Fibroblast of the aortic adventitia (primary cell): ENCODE data around the gene KLF7. TPM values are rescaled to one million over a fixed set of nuclear protein-coding genes. Genes with fewer than 3 reads are reported as not detected.

Source experiments
- DNase-seq: peaks from one replicate; pipeline ENCODE4 v3.0.0-alpha.2; 2010; ENCODE audit warnings: low read depth
- H3K4me3 ChIP-seq: 2 replicates; pipeline ENCODE4 v1.5.1; 2011; ENCODE audit warnings: low read depth, mild to moderate bottlenecking, control low read depth, low read length, moderate library complexity
- total RNA-seq: library from RNA; depleted of rRNA; stranded (reverse); fragments of >200 nt; gene quantifications from 2 replicates; pipeline ENCODE4 v1.2.3, GENCODE V29; 2012; ENCODE audit warnings: low replicate concordance
- TF ChIP-seq, protein P1 (sequence below): IDR thresholded peaks from 2 replicates; pipeline ENCODE4 v1.5.1; 2011; ENCODE audit warnings: mild to moderate bottlenecking, low read length, control low read depth, inconsistent platforms; ENCODE audit not compliant: insufficient read depth

KLF7 gene
- total RNA-seq, 1 donor, result 38.5 TPM

- peak; percentile 34 for DNase-seq
- TF ChIP-seq, protein P1, sequence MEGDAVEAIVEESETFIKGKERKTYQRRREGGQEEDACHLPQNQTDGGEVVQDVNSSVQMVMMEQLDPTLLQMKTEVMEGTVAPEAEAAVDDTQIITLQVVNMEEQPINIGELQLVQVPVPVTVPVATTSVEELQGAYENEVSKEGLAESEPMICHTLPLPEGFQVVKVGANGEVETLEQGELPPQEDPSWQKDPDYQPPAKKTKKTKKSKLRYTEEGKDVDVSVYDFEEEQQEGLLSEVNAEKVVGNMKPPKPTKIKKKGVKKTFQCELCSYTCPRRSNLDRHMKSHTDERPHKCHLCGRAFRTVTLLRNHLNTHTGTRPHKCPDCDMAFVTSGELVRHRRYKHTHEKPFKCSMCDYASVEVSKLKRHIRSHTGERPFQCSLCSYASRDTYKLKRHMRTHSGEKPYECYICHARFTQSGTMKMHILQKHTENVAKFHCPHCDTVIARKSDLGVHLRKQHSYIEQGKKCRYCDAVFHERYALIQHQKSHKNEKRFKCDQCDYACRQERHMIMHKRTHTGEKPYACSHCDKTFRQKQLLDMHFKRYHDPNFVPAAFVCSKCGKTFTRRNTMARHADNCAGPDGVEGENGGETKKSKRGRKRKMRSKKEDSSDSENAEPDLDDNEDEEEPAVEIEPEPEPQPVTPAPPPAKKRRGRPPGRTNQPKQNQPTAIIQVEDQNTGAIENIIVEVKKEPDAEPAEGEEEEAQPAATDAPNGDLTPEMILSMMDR, result no peak
- H3K4me3 ChIP-seq, result no peak overlapping the region
These were observed 9.1 kb downstream of the KLF7 start for GRCh38 chr2:207156451-207157161.

GRCh38 chr2:207155516-207156444 is 10.0 kb downstream of the KLF7 start:
- no peak overlapping the region for H3K4me3 ChIP-seq
- DNase-seq, result no peak
- TF ChIP-seq, protein P1, result no peak

DNA sequence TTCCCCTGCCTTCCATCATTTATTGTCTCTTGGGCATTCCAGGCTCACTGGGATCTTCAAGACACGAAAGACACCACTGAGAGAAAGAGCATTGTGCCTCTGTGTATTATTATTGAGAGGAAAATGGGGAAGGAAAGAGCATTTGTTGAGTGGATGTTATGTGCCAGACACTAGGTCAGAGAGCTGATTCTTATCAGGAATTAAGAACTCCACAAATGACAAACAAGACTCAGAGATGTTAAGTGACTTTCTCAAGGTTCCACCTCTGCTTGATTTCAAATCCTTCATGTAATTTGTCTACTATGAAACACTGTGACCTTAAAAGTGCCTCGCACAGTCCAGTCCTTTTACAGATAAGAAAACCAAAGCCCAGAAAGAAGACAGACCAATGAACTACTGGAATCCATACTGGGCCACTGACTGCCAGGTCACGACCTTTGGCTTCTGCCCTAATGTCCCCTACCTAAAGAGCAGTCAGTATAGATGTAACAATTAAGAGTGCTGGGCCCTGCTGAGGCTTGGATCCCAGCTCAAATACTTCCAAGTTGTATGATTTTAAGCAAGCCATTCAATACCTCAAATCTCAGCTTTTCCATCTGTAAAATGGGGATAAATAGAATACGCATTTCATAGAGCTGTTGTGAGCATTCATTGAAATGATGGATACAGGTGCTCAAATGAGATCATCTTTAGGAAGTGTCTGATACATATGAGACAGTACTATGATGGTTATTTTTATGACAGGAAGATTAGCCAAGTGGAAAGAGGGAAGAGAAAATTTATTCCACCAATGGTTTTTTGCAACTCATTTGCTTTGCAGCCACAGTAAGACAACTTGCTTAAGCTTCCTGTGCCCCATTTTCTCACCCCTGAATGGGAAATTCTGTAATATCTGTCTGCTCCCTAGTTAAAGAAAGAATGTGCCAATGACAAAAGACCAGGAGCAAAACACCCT is 10.9 kb downstream of the KLF7 start:
- no peak overlapping the region for H3K4me3 ChIP-seq
- DNase-seq, result no peak
- TF ChIP-seq, protein P1, result no peak

- no peak for DNase-seq
- TF ChIP-seq, protein P1, result no peak
- no peak overlapping the region for H3K4me3 ChIP-seq
These were observed 12.3 kb downstream of the KLF7 start for GRCh38 chr2:207153266-207153975.

GRCh38 chr2:207151048-207151447 is 14.7 kb downstream of the KLF7 start:
- peak overlapping the region; percentile 23 for H3K4me3 ChIP-seq
- TF ChIP-seq, protein P1, result no peak
- no peak for DNase-seq
